Esophagus squamous epithelium (tissue), 5 donors: ENCODE data around the gene MTA1. TPM values are rescaled to one million over a fixed set of nuclear protein-coding genes. Genes with fewer than 3 reads are reported as not detected.

Source experiments
- DNase-seq: peaks from one replicate; lab custom pipeline; 2025; lab: John Stamatoyannopoulos, UW
- H3K27ac ChIP-seq, 4 donors: fragments of 200-600 bp; sonication (generic); one replicate each; pipeline ENCODE4 v1.5.1; 2016 to 2019; ENCODE audit warnings: mild to moderate bottlenecking in 1 of 4
- H3K27me3 ChIP-seq, 4 donors: fragments of 200-600 bp; sonication (generic); 1 replicate in 3 of 4; 2 replicates in 1 of 4; pipeline versions ENCODE4 v1.5.1 to v1.6.0; 2017 to 2021; ENCODE audit warnings: antibody characterized with exemption in 1 of 4
- H3K36me3 ChIP-seq, 3 donors: fragments of 200-600 bp; sonication (generic); one replicate each; pipeline ENCODE4 v1.5.1; 2016 to 2019
- H3K4me1 ChIP-seq, 3 donors: fragments of 200-600 bp; sonication (generic); one replicate each; pipeline ENCODE4 v1.5.1; 2017 to 2019
- H3K4me3 ChIP-seq, 4 donors: fragments of 200-600 bp; sonication (generic); 1 replicate in 3 of 4; 2 replicates in 1 of 4; pipeline ENCODE4 v1.5.1; 2016 to 2019; ENCODE audit warnings: mild to moderate bottlenecking in 2 of 4, moderate library complexity in 1 of 4
- H3K9me3 ChIP-seq, 3 donors: fragments of 200-600 bp; sonication (generic); one replicate each; pipeline ENCODE4 v1.5.1; 2016 to 2019
- CTCF ChIP-seq, 6 experiments: fragments of 450-650 bp in 4 of 6; fragments of 200-600 bp in 2 of 6; sonication (generic) in 2 of 6; IDR thresholded peaks; one replicate each; pipeline ENCODE4 v1.5.1; 2016 to 2019; ENCODE audit warnings: antibody characterized with exemption in 6 of 6, mild to moderate bottlenecking in 4 of 6, moderate library complexity in 4 of 6
- POLR2A ChIP-seq, 4 donors: fragments of 450-650 bp; IDR thresholded peaks; one replicate each; pipeline ENCODE4 v1.6.1; 2017; ENCODE audit warnings: antibody characterized with exemption in 4 of 4, mild to moderate bottlenecking in 4 of 4, moderate library complexity in 3 of 4
- WGBS, 2 donors: methylation state at CpG; one replicate each; pipeline ENCODE4 v1.1.5; 2018; 5-methylcytosine and 5-hydroxymethylcytosine counted together
- intact Hi-C: fragments of 100-400 bp; cut with DNase I; formaldehyde crosslinking; loops from one replicate; pipeline ENCODE4 v1.15.0; 2022
- total RNA-seq, 4 donors: library from RNA; depleted of rRNA; stranded (reverse); fragments of >200 nt; gene quantifications; one replicate each; pipeline ENCODE4 v1.1.0, GENCODE V29; 2016
- donor health status: DM: yes; HTN: yes; CAD: no.

The MTA1 gene
- total RNA-seq, 4 donors from 2014 or later = 19.9 to 64.7 (median 39.6) TPM

GRCh38 chr14:105500036-105500725 is 80.6 kb downstream of the MTA1 start:
- WGBS, 2 donors = 80 to 84% methylated on average over 5 to 14 of the region's 21 CpGs
- intact Hi-C loops = no loop called here

GRCh38 chr14:105500726-105501101 is 81.1 kb downstream of the MTA1 start:
- Histone ChIP-seq H3K27me3 (no peaks in the 10 kb centered on the region), H3K27ac (no peak overlapping the region), H3K4me3 (no peak overlapping the region), H3K36me3 (peaks cover 0 to 12% (median 0%) of the 10 kb centered on the region in 3 donors), H3K9me3 (no peaks in the 10 kb centered on the region), H3K4me1 (peaks cover 0 to 17% (median 0%) of the 10 kb centered on the region in 3 donors)
- 53 to 77% methylated on average over 8 to 9 of the region's 10 CpGs for WGBS, 2 donors
- no peak for DNase-seq
- intact Hi-C loops = no loop called here
- TF ChIP-seq POLR2A (IDR thresholded peaks at IDR 0.05) (no peak), CTCF (IDR thresholded peaks at IDR 0.05) (no peak)

More at GRCh38 chr14:105500036-105500725, 80.6 kb downstream of the MTA1 start:
- Histone ChIP-seq H3K27ac (no peak overlapping the region), H3K27me3 (no peaks in the 10 kb centered on the region), H3K4me3 (no peak overlapping the region), H3K36me3 (peaks cover 0 to 12% (median 0%) of the 10 kb centered on the region in 3 donors), H3K4me1 (peaks cover 0 to 22% (median 0%) of the 10 kb centered on the region in 3 donors), H3K9me3 (no peaks in the 10 kb centered on the region)
- DNase-seq = no peak
- TF ChIP-seq POLR2A (IDR thresholded peaks at IDR 0.05) = no peak
- no peak for TF ChIP-seq CTCF (IDR thresholded peaks at IDR 0.05)

- no peaks in the 10 kb centered on the region for H3K9me3 ChIP-seq
- H3K27me3 ChIP-seq = no peaks in the 10 kb centered on the region
- no peak for DNase-seq
- H3K4me3 ChIP-seq = no peak overlapping the region
- intact Hi-C loops = no loop called here
- no peak overlapping the region for H3K27ac ChIP-seq
- WGBS, 2 donors = 80 to 83% methylated on average over 12 to 13 of the region's 13 CpGs
- H3K4me1 ChIP-seq = peaks cover 0 to 11% (median 0%) of the 10 kb centered on the region in 3 donors
- TF ChIP-seq POLR2A (IDR thresholded peaks at IDR 0.05) = no peak
- no peak for TF ChIP-seq CTCF (IDR thresholded peaks at IDR 0.05)
- H3K36me3 ChIP-seq = peaks cover 0 to 12% (median 0%) of the 10 kb centered on the region in 3 donors
These were observed 82.1 kb downstream of the MTA1 start for GRCh38 chr14:105501504-105502291.

GRCh38 chr14:105502446-105503295 is 83.0 kb downstream of the MTA1 start:
- no peaks in the 10 kb centered on the region for H3K9me3 ChIP-seq
- DNase-seq = no peak
- TF ChIP-seq CTCF (IDR thresholded peaks at IDR 0.05) (no peak), POLR2A (IDR thresholded peaks at IDR 0.05) (no peak)
- H3K27ac ChIP-seq = no peak overlapping the region
- H3K36me3 ChIP-seq = peaks cover 0 to 5% (median 0%) of the 10 kb centered on the region in 3 donors
- peaks cover 0 to 4% (median 0%) of the 10 kb centered on the region in 4 donors for H3K27me3 ChIP-seq
- peaks cover 0 to 11% (median 0%) of the 10 kb centered on the region in 3 donors for H3K4me1 ChIP-seq
- intact Hi-C loops = no loop called here
- H3K4me3 ChIP-seq = no peak overlapping the region
- 70 to 89% methylated on average over 3 to 4 of the region's 18 CpGs for WGBS, 2 donors
